Cardiac fibroblast (primary cell): ENCODE results near the gene COL1A1.

Experiments
- DNase-seq, 2 donors: peaks; one replicate each; pipeline versions ENCODE4 v3.0.0 to v3.0.0-alpha.2; 2010; ENCODE audit warnings: low read depth in 2 of 2
- H3K4me3 ChIP-seq, 2 donors: replicated peaks in 1 of 2; 1 replicate in 1 of 2; 2 replicates in 1 of 2; pipeline ENCODE4 v1.5.1; 2011; ENCODE audit warnings: low read depth in 2 of 2, low read length in 2 of 2, mild to moderate bottlenecking in 2 of 2, moderate library complexity in 1 of 2
- TF ChIP-seq, protein P1 (sequence below): IDR thresholded peaks from one replicate; pipeline ENCODE4 v1.5.1; 2011; ENCODE audit warnings: low read depth, mild to moderate bottlenecking, low read length, inconsistent platforms

COL1A1 gene

DNA sequence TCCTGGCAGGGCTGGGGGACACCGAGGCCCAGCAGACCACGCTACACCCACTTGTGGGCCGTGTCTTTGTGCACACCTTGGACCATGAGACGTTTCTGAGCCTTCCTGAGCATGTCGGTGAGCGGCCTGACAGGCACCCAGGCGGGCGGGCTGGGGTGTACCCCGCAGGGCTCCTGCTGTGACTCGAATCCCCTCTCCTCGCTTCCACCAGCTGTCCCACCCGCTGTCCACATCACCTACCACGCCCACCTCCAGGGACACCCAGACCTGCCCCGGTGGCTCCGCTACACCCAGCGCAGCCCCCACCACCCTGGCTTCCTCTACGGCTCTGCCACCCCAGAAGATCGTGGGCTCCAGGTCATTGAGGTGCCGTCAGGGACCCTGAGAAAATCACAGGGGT lies 34.1 kb downstream of the COL1A1 start:
- TF ChIP-seq, protein P1, sequence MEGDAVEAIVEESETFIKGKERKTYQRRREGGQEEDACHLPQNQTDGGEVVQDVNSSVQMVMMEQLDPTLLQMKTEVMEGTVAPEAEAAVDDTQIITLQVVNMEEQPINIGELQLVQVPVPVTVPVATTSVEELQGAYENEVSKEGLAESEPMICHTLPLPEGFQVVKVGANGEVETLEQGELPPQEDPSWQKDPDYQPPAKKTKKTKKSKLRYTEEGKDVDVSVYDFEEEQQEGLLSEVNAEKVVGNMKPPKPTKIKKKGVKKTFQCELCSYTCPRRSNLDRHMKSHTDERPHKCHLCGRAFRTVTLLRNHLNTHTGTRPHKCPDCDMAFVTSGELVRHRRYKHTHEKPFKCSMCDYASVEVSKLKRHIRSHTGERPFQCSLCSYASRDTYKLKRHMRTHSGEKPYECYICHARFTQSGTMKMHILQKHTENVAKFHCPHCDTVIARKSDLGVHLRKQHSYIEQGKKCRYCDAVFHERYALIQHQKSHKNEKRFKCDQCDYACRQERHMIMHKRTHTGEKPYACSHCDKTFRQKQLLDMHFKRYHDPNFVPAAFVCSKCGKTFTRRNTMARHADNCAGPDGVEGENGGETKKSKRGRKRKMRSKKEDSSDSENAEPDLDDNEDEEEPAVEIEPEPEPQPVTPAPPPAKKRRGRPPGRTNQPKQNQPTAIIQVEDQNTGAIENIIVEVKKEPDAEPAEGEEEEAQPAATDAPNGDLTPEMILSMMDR = no peak
- no peak for DNase-seq
- H3K4me3 ChIP-seq = no peak overlapping the region

DNA sequence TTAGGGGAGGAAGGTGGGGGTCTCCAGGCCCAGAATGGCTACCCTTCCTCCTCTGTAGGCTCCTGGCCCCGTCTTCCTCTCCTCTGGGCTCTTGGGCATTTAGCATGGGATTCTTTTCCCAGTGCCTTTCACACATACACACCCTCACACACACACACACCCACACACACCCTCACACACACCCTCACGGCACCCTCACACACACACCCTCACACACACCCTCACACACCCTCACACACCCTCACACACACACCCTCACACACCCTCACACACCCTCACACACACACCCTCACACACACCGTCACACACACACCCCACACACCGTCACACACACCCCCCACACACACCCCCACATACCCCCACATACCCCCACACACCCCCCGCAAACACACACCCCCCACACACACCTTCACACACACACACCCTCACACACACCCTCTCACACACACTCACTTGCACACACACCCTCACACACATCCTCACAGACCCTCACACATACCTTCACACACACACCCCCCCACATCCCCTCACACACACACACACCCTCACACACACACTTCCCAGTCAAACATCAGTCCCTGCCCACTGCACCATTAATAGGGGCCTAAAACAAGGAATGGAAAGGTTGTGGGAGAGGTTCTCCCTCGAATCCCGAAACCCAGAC lies 34.8 kb downstream of the COL1A1 start:
- H3K4me3 ChIP-seq = no peak overlapping the region
- TF ChIP-seq, protein P1 = no peak
- no peak for DNase-seq

DNA sequence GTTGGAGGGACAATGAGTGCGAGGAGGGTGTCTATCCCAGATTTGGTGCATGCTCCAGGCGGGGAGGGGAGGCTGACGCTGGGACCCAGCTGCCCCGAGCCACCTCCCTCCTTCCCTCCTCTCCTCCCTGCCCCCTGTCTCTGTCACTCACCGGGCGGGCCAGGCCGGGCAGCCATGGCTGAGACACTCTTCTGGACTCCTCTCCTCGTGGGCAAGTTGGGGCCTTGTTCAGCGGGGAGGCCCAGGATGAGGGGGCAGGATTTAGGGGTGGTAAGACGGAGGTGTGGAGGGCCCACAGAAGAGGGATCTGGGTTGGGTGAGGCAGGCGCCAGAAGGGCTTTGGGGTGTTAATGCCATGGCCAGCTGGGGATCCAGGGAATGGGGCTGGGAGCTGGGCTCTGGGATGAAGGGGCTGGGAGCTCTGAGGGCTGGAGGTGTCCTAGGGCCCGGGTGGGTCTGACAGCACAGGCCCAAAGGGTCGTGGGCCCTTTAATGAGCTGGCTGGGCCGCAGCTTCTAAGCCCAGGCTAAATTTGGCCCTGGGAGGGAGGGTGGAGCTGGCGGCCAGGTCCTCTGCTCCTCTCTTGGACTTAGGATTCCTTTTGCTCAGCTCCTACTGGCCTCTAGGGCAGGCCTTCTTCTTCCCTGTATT lies 35.4 kb downstream of the COL1A1 start, which contains the start of gene SGCA:
Gene SGCA, plus strand, starts transcription at position 139 of the 651 bp plus-strand sequence. Its CDS starts 36 bp downstream, at position 175.
- TF ChIP-seq, protein P1 = no peak
- no peak for DNase-seq
- H3K4me3 ChIP-seq = no peak within 1 kb of the TSS

DNA sequence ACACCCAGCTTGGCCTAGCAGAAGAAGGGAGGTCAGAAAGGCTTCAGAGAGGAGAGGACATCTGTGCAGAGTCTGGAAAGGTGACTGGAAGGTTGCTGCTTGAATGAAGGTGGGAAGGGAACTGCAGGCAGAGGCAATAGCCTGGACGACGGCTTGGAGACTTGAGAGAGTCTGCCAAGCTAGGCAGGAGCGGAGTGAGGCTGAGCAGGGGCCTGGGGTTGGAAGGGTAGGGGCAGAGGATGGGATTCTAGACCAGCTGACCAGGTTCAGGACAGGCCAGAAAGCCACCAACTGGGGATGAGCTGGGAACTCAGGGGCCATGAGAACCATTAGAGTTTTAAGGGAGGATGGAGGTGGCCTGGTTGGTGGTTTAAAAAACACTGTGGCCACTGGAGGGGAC lies 36.0 kb downstream of the COL1A1 start:
- no peak for DNase-seq
- TF ChIP-seq, protein P1 = no peak
- H3K4me3 ChIP-seq = no peak overlapping the region

DNA sequence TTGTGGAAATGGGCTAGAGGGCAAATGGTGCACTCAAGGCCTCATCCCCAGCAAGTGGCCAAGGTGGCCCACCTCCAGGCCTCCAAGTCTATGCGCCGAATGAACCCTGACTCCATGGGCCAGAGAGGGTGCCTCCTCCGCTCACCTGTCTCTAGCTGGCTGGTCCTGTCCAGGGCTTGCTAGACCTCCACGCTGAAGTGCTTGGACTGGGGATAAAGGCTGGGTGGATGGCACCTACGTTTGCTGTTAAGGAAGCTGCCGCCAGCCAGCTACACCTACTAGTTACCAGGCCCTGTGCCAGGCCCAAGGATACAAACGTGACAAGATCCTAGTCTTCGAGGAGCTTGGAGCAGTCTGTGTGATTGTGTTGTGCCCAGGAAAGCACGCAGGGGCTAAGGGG lies 36.4 kb downstream of the COL1A1 start:
- TF ChIP-seq, protein P1 = no peak
- DNase-seq = no peak
- H3K4me3 ChIP-seq = no peak overlapping the region

DNA sequence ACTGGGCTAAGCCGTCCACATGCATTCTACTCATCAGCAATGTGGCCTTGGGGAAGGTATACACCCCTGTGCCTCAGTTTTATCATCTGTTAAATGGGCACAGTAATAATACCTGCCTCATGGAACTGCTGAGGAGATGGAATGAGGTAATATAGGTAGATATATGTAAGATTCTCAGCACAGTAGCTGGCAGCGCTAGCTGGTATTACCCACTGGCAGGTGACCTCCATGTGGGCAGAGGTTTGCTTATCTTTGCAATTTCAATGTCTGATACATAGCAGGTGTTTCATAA lies 36.8 kb downstream of the COL1A1 start:
- no peak overlapping the region for H3K4me3 ChIP-seq
- TF ChIP-seq, protein P1 = no peak
- DNase-seq = no peak
